GDM1 (cell line): Measurements from ENCODE around the gene TYRP1.
"Not testable (repeated sequence)": the region's sequence is repeated elsewhere in the genome, so short reads cannot be mapped to it uniquely, and the experiment has no call there.

ENCODE experiments used
- DNase-seq: peaks from one replicate; lab custom pipeline; 2025; lab: John Stamatoyannopoulos, UW

TYRP1 gene

GRCh38 chr9:12693141-12693540 lies at the start of gene TYRP1:
TYRP1 (plus strand) TSS chr9:12693385; CDS start chr9:12693997, 612 bp downstream.
- DNase-seq: no peak

- no peak for DNase-seq
Measured at GRCh38 chr9:12643686-12644085, 49.5 kb upstream of the TYRP1 start.

- no peak for DNase-seq
Measured at GRCh38 chr9:12648925-12649324, 44.3 kb upstream of the TYRP1 start.

- no peak for DNase-seq
Measured at GRCh38 chr9:12651125-12651524, 42.1 kb upstream of the TYRP1 start.

GRCh38 chr9:12652973-12653372 lies 40.2 kb upstream of the TYRP1 start:
- no peak for DNase-seq

GRCh38 chr9:12656803-12657202 lies 36.4 kb upstream of the TYRP1 start:
- no peak for DNase-seq

- no peak for DNase-seq
Measured at GRCh38 chr9:12657233-12657632, 36.0 kb upstream of the TYRP1 start.

- DNase-seq: no peak
Measured at GRCh38 chr9:12657998-12658397, 35.2 kb upstream of the TYRP1 start.

GRCh38 chr9:12658531-12659209 lies 34.5 kb upstream of the TYRP1 start:
- no peak for DNase-seq

- DNase-seq: no peak
Measured at GRCh38 chr9:12659220-12659619, 34.0 kb upstream of the TYRP1 start.

GRCh38 chr9:12666813-12667212 lies 26.4 kb upstream of the TYRP1 start:
- no peak for DNase-seq

- no peak for DNase-seq
Measured at GRCh38 chr9:12667892-12668291, 25.3 kb upstream of the TYRP1 start.

GRCh38 chr9:12670006-12670405 lies 23.2 kb upstream of the TYRP1 start:
- DNase-seq: no peak

- no peak for DNase-seq
Measured at GRCh38 chr9:12674961-12675360, 18.2 kb upstream of the TYRP1 start.

GRCh38 chr9:12677462-12678126 lies 15.6 kb upstream of the TYRP1 start:
- not testable (repeated sequence) for DNase-seq

- no peak for DNase-seq
Measured at GRCh38 chr9:12680341-12680740, 12.8 kb upstream of the TYRP1 start.

- DNase-seq: no peak
Measured at GRCh38 chr9:12680757-12681156, 12.4 kb upstream of the TYRP1 start.

- DNase-seq: no peak
Measured at GRCh38 chr9:12681620-12682019, 11.6 kb upstream of the TYRP1 start.

- no peak for DNase-seq
Measured at GRCh38 chr9:12684974-12685373, 8.2 kb upstream of the TYRP1 start.

- DNase-seq: peak; percentile 25
Measured at GRCh38 chr9:12689233-12689632, 4.0 kb upstream of the TYRP1 start.

- no peak for DNase-seq
Measured at GRCh38 chr9:12694013-12694412, 828 bp downstream of the TYRP1 start.

GRCh38 chr9:12695474-12695873 lies 2.3 kb downstream of the TYRP1 start:
- no peak for DNase-seq

GRCh38 chr9:12696931-12697622 lies 3.9 kb downstream of the TYRP1 start:
- no peak for DNase-seq
